HG02798 (cell line): Measurements from ENCODE around the gene ESD.

Experiments used
- ATAC-seq: cut with Tn5 transposase; IDR thresholded peaks from one replicate; pipeline ENCODE4 v1.9.1; 2021; ENCODE audit warnings: mild to moderate bottlenecking; ENCODE audit not compliant: unreplicated experiment, poor library complexity

The ESD gene

DNA sequence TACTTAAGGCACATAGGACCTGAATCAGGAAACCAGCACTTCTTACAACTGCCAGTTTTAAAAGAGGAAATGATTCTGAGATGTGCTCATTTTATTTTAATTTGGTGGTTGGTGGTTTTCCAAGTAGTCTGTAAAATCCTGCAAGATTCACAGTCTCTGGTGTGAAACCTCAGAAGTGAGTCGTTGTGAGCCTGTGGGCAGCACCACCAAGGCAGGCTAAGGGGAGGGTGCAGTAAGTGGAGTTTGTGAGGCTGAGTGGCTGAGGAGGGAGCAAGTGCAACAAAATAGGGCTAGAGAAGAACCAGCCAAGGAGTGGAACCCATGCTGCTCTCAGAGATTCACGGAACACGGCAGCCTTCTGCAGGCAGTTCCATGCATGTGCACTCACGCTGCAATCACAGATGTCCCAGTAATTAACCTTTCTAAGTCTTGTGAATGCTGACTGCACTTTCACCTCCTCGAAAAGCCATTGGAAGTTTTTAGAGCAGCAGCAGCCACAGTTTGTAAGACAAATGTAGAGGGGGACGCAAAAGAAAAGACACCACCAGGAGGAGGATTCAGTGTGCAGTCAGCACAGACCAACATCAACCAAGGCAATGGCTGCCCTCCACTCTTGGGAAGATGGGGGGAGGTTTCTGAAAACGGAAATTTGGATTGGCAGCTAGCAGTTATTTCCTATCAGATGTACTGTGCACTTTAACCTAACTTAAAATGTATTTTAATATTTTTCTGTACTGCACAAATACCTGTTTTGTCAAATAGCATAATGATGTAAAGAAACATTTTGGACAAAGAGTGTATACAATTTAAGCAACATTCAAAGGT, 44.9 kb downstream of the ESD start:
- ATAC-seq, result peak; percentile 80

DNA sequence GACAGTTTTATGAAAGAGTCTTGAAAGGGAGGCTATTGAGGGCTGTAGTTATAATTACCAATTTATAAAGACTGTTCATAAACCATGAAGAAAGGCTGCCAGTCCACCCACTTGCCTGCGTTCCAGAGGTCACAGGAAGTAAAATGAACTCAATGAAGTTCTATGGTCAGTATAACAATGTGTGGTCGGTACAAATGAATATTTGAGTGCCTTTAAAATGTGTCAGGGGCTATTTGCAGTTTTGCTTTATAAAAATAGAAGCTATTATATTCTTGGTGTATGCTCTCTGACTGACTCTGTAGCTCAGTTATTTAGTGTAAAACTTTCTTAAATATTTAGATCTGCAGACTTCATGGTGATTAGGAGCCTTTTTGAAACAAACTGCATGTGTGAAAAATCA, 47.0 kb downstream of the ESD start:
- no peak for ATAC-seq

DNA sequence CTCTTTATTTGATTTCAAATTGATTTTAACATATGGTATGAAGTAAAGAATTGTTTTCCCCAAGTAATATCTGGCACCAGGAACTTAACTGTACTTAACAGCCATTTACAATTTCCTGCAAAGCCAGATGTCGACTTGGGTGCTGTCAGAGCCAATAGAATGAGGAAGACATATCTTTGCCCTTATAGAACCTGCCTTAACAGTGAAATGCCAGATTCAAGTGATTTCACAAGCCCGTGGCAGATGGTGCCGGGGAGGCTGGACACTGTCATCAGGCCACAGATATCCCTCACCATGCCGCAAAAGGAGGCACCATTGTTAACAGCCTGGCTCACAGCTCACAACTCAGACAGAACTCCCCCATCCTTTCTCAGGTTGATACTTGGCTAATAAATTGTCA, 48.7 kb downstream of the ESD start:
- no peak for ATAC-seq

DNA sequence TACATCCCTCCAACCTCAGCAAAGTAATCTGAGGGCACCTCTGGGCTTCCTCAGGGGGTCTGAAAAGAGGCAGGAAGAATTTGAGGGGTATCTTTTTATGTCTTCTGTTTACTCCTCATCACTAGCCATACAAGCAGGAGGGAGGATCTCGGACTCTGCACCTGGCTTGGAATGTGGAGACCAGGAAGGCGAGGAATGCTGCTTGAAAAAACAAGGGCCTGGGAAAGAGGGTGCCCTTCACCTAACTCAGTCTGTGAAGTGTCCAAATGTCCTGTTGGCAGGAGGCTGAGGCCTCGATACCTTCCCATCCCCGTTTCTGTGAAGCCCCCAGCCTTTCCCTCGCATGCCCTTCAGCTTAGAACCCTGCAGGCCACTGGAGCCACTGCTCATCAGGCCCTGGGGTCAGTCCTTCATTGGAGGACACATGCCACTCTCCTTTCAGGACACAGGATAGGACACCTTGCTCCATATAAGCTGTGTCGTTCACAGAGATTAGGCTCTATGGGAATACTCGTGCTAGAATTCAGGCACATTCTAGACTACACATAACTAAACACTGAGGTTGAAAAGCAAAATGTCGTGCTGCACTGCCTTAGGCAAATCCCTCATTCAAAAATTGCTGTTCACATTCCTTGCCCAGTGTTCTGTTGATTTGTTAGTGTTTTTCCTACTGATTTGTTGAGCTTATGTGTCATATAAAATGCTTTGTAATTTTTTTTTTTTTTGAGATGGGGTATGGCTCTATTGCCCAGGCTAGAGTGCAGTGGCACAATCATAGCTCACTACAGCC, 49.7 kb downstream of the ESD start:
- no peak for ATAC-seq

DNA sequence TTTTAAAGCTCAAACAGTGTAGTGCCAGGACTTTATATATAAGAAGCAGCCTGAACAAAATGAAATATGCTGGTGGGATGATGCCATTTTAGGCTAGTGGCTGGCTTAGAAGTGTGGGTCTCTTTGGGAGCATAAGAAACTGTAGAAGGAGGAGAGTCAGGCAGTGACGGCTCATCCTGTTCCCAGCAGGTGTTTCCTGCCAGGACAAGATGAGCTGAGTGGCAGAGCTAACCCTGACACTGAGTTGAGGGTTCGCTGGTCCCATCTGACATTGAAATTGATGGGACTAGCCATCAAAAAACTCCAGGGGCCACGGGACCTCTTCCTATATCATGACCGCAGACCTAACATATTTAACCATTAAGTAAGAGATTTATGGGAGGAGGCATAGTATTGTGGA, 51.3 kb downstream of the ESD start:
- no peak for ATAC-seq

DNA sequence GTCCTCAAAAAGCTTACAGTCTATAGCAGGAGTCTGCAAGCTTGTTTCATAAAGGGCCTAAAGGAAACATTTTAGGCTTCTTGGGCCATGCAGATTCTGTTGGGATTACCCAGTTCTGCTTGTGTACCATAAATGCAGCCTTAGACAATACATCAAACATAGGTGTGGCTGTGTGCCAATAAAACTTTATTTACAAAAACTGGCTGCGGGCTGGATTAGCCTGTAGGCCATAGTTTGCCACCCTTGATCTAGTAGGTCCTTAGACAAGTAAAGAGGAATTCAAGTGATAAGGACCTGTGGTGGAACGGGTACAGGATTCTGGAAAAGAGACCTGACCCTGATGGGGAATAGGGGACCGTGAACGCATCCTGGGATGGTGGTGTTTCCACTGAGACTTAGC, 51.9 kb downstream of the ESD start:
- no peak for ATAC-seq

DNA sequence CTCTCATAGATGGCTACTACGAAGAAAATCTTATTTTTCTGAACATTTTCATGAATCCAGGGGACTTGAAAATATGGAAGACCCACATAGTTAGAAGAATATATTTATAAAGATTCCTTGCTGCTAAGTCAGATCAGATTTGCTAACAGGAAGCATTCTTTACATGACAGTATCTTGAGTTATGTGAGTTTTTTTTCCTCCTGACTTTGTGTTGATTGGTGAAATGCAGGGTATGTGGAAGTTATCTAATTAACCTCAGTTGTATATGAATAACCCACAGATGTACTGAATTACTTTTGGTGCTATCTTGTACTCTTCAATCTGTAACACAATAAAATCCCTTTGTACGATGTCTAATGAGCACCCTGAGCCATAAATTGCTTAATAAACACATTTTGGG, 53.8 kb downstream of the ESD start:
- ATAC-seq, result no peak

DNA sequence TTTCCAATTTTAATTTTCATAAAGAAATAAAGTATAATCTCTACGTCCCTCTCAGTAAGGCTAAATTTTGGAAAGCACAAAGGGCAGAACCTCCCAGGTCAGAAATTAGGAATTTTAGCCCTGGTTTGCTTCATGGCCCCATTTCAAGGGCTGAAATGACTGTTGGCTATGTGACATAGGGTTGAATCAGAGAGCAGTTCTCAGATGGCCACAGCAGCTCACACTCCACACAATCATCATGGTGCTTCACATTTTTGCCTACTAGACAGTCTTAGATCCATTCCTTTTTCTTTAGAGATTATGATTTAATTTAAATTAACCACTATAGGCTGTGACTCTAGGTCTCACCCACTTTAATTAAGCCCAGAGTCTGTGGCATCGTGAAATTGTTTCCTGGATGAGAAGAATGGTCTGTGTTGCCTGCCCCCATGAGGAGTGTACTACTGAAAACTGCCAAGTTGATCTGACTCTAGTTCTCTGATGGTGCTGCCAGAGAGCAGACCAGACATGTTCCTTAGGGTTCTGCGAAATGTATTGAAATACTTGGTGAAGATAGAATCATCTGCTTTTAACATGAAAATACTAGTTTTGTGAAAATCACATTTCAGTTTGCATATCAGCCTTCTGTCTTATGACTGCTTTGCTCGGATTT, 57.4 kb downstream of the ESD start:
- no peak for ATAC-seq

DNA sequence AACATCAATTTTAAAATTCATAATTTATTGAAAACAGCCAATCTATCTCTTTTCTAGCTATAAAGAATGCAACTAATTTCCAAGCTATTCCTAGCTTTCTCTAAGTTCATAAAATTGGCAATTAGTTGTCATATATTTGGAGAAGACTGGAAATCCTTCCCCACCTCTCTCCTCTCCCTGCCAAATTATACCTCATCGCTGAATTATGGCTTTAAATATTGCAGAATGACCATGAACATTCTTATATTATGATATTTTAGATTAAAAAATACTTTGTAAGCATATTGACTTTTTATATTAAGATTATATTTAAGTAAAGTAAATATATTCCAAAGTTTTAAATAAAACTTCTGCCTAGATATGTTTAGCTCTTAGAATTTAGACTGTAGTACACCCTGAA, 58.2 kb downstream of the ESD start:
- ATAC-seq, result no peak

DNA sequence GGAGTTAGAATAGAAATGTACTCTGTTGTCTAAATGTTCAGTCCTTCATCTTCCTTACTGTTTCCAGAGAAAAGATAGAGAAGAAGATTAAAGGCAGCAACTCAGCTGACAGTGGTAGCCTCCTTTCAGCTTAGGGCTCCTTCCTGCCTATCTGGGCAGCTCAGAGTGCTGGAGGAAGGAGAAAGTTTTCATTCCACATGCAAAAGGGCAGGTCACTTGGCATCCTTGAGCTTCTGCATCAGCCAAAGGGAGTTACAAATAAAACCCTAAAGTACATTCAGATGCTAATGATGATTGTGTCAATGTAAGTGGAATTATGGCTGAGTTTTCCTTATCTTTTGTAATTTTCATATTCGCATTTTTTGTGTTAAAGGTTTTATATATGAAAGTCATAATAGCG, 58.9 kb downstream of the ESD start:
- no peak for ATAC-seq

DNA sequence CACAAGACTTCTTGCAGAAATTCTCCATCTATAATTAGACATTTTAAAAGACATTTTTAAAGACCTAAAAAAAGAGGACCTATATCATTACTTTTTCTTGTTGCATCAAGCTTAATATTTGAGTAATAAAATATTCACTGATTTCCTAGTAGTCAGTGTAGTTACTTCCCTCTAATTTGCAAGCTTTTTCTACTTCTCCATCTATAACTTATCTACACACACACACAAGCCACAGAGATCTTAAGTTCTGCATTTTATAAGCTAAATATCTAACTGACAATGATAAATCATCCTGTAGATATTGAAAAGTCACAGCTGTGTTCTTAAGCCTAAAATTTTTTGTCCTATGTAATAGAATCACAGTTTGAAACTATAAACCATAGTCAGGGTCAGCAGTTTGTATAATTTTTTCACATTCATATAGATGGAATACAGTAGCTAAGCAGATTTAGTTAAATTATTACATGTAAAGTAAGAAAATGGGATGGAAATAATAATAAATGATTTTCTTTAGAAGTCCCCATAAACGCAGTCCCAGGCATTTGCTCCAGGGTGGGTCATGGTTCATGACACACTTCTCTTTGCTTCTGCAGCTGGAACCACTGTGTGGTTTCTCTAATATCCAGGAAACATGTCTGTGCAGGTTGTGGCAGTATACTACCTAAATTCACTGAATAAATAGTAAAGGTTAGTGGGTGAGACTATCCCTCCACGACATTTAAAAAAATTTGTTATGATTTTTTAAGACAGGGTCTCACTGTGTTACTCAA, 60.2 kb downstream of the ESD start:
- ATAC-seq, result no peak

DNA sequence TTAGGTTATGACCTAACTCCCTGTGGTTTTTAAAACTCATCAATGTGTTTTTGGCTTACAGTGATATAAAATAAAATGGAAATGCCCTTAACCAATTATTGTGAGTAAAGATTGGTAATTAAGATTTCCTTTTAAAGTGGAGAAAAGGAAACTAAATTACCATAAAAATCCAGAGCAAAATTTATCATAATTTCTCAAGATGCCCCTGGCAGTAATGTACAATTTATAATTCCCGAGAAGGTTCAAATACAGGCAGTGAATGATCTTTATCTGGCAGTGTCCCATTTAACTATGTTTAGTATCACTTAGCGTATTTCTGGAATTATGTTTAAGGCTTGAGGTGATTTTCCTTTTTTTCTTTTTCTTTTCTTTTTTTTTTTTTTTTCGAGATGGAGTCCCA, 61.5 kb downstream of the ESD start:
- no peak for ATAC-seq

DNA sequence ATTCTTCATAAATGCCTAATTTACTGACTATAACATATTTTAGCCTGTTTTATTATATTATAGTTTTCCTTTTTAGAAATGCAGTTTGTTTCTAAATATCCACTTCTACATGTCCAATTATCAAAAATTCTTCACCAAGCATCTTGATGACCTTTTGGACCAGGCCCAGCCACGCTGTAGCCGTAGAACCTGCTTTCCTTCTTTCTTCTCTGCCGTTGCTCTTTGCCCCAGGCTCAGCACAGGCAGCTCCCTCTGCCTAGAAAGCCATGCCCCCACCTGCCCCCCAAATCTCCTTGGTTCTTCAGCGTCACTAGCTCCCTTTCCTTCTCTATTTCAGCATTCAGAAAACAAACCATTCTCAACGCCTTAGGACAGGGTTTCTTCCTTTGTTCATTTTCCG, 65.4 kb downstream of the ESD start:
- no peak for ATAC-seq

DNA sequence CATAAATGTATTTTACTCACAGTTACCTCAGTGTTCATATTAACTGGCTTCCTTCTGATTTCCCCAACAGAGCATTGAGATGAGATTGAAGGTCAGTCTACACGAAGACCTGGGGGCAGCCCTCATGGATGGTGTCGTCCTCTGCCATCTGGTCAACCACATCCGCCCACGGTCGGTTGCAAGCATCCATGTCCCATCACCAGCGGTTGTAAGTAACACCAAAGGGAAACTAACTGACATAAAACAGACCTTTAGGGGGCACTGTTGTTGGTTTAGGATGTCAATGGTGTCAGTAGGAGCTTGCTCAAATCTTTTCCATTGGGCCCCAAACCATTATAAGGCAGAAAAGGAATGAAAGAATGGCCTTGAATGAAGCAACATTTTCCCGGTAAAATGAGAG, 68.2 kb downstream of the ESD start:
- no peak for ATAC-seq

DNA sequence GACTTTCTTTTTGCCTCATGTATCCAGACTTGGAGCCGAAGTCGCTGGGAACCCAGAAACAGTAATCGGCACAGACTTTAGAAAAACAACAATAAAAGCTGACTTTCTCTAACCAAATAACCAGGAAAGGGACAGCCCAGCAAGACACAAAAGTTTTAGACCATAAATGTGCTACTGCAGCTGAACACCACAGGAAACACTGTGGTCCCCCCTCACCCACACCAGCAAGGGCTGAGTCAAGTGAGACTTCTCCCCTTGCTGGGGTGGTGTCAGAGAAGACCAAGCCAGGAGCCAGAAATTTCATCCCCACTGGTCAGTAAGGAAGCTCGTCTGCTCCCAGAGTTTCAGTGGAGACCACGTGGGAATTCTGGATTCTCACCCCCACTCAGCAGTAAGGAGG, 70.6 kb downstream of the ESD start:
- no peak for ATAC-seq
